GM12872 (cell line): Measurements from ENCODE around the gene ITGA11.

ENCODE experiments used
- TF ChIP-seq, protein P1 (sequence below): IDR thresholded peaks from 3 replicates; pipeline ENCODE4 v1.5.1; 2011; ENCODE audit warnings: low read depth, mild to moderate bottlenecking, low read length, moderate library complexity; ENCODE audit not compliant: insufficient read depth

Gene ITGA11

GRCh38 chr15:68436680-68437079 lies 4.7 kb upstream of the ITGA11 start:
- TF ChIP-seq, protein P1, sequence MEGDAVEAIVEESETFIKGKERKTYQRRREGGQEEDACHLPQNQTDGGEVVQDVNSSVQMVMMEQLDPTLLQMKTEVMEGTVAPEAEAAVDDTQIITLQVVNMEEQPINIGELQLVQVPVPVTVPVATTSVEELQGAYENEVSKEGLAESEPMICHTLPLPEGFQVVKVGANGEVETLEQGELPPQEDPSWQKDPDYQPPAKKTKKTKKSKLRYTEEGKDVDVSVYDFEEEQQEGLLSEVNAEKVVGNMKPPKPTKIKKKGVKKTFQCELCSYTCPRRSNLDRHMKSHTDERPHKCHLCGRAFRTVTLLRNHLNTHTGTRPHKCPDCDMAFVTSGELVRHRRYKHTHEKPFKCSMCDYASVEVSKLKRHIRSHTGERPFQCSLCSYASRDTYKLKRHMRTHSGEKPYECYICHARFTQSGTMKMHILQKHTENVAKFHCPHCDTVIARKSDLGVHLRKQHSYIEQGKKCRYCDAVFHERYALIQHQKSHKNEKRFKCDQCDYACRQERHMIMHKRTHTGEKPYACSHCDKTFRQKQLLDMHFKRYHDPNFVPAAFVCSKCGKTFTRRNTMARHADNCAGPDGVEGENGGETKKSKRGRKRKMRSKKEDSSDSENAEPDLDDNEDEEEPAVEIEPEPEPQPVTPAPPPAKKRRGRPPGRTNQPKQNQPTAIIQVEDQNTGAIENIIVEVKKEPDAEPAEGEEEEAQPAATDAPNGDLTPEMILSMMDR: no peak

DNA sequence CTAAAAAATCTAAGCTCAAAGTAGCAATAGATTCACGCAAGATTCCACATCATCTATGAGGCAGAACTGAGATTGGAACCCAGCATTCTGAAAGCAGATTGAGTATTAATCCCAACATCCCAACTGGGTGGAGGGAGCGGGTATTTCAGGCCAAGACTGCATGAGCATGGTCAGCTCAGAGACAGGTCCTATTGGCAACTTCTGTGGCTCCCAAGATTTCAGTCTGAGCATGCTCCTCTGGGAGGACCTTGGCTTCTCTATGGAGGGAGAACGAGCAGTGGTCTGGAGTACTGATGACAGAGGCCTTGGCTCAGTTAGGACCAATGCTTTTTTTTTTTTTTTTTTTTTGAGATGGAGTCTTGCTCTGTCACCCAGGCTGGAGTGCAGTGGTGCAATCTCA lies 4.0 kb upstream of the ITGA11 start:
- TF ChIP-seq, protein P1: no peak

DNA sequence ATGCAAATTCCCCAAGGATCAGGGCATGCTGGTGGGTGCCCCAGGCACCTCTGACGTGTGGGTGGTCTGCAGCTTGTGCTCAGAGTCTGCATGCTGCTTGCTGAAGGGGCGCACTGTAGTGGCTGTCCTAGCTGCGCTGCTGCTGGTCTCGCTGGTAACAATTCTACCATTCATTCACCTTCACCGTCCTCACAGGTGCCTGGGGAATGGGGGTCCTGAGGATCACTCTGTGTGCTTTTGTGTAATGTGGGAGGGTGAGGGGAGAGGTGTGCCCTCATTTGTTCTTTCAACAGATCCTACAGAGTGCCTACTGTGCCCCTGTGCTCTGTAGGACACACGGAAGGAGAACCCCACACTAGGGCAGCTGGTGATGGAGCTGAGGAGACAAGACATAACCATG lies 2.1 kb upstream of the ITGA11 start:
- TF ChIP-seq, protein P1: no peak

GRCh38 chr15:68433551-68433950 lies 1.6 kb upstream of the ITGA11 start:
- TF ChIP-seq, protein P1: no peak

- TF ChIP-seq, protein P1: no peak
Measured at GRCh38 chr15:68432441-68433064, 590 bp upstream of the ITGA11 start.

DNA sequence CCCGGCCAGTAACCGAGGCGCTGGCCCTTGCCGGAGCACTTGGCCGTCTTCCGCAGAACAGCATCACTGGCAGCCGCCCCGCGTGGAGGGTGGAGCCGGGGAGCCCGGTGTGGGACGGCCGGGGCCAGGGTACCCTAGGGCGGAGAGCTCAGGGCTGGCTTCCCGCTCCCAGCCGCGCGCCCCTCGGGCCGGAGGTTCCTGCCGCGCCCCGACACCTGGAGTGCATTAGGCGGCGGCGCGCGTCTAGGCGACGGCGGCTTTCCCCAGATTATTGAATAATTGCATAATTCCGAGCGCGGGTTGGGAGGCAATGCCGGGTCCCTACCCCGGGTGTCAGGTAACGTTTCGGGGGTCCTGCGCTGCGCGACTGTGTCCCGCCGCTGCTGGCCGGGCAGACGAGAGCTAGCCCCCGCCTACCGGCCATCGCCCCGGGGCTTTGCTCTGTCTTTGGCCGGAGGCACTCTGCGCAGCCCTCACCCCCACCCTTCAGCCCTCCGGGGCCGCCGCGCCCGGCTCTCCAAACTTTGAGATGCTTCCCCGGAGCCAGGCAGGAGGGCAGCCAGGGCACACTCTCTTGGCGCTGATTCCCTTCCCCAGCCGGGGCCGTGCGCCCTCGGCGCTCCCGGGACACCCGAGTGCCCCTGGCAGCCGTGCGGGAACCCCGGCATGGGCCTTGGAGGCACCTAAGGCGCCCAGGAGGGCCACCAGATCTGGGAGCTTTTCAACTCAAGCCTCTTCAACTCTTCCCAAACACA lies 749 bp downstream of the ITGA11 start:
- TF ChIP-seq, protein P1: no peak

DNA sequence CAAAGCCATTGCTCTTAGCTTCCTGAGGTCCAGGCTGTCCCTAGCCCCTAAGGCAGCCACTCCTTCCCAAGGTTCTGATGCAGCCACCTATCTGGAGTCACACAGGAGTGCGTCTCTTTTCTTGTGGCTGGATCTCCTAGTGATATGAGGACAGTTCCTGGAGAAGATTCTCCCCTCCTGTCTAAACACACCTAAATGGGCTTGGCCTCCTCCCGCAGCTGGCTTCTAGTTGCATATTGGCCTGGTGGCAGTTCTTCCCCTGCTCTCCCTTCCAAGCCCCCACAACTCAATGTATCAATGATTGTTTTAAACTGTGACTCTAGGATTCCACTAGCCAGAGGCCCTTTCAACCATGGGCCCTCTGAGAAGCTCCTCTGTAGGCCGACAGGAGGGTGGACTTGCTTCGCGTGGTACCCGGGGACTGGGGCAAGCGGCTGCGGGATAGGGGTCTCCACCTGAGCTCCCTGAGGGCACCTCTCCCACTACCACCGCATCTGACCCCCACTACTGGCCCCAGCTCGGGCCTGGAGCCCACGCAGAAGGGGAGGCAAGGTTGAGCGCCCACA lies 1.4 kb downstream of the ITGA11 start:
- TF ChIP-seq, protein P1: no peak
